Lung (tissue), 12 donors: Measurements from ENCODE around the gene TMEM242. TPM values are rescaled to one million over a fixed set of nuclear protein-coding genes. Genes with fewer than 3 reads are reported as not detected.

ENCODE experiments used
- ATAC-seq: fragments of 200-7000 bp; cut with Tn5 transposase; one replicate; pipeline ENCODE4 v1.9.1; 2020; ENCODE audit warnings: moderate number of reproducible peaks; ENCODE audit not compliant: insufficient read depth, low FRiP score
- DNase-seq, 3 donors: peaks; one replicate each; pipeline ENCODE4 v3.0.0-alpha.2; 2013 to 2017
- H3K27ac ChIP-seq, 2 donors: one replicate each; pipeline ENCODE4 v1.5.1; 2013; ENCODE audit warnings: mild to moderate bottlenecking in 2 of 2, moderate library complexity in 2 of 2, control low read depth in 1 of 2, inconsistent platforms in 1 of 2, low read depth in 1 of 2, low read length in 1 of 2
- H3K27me3 ChIP-seq, 3 donors: one replicate each; pipeline ENCODE4 v1.5.1; 2013; ENCODE audit warnings: low read length in 2 of 3; ENCODE audit not compliant: control insufficient read depth in 3 of 3, insufficient read depth in 3 of 3
- H3K36me3 ChIP-seq, 4 donors: one replicate each; pipeline ENCODE4 v1.5.1; 2013; ENCODE audit warnings: low read length in 4 of 4, mild to moderate bottlenecking in 1 of 4, moderate library complexity in 1 of 4; ENCODE audit not compliant: control insufficient read depth in 4 of 4, insufficient read depth in 4 of 4
- H3K4me1 ChIP-seq, 5 donors: one replicate each; pipeline ENCODE4 v1.5.1; 2013; ENCODE audit warnings: low read length in 5 of 5, mild to moderate bottlenecking in 2 of 5, moderate library complexity in 1 of 5; ENCODE audit not compliant: control insufficient read depth in 5 of 5, insufficient read depth in 5 of 5
- H3K4me3 ChIP-seq: one replicate; pipeline ENCODE4 v1.5.1; 2013; ENCODE audit warnings: mild to moderate bottlenecking, control low read depth, moderate library complexity
- H3K9ac ChIP-seq, 2 donors: one replicate each; pipeline ENCODE4 v1.5.1; 2013; ENCODE audit warnings: low read length in 2 of 2, control low read depth in 1 of 2; ENCODE audit not compliant: insufficient read depth in 1 of 2
- H3K9me3 ChIP-seq, 4 donors: one replicate each; pipeline ENCODE4 v1.5.1; 2013; ENCODE audit warnings: low read length in 3 of 4, mild to moderate bottlenecking in 1 of 4, moderate library complexity in 1 of 4; ENCODE audit not compliant: control insufficient read depth in 4 of 4, insufficient read depth in 3 of 4
- CTCF ChIP-seq: IDR thresholded peaks from 2 replicates; pipeline ENCODE4 v1.5.1; 2012; ENCODE audit warnings: mild to moderate bottlenecking; ENCODE audit errors: control extremely low read depth, extremely low read depth
- WGBS, 2 donors: extraction: QIAGEN DNeasy Blood & Tissue Kit; methylation state at CpG; one replicate each; pipeline ENCODE4 v1.1.7; 2013; 5-methylcytosine and 5-hydroxymethylcytosine counted together
- polyA plus RNA-seq, 2 donors: library from polyadenylated mRNA; stranded (reverse); fragments of 200-250 nt; gene quantifications; one replicate each; pipeline ENCODE4 v1.2.1, GENCODE V29; 2013
- total RNA-seq, 2 donors: library from RNA; depleted of rRNA in 1 of 2; stranded (reverse); fragments of >200 nt in 1 of 2; gene quantifications; one replicate each; pipeline ENCODE4 v1.2.1, GENCODE V29; 2014 to 2021
- donor health status: control.
- donor health status: control.
- donor health status: Bipolar disorder and iron deficiency.
- donor health status: healthy.
- donor health status: DM: yes; HTN: yes; CAD: no.

TMEM242 gene
- total and polyA plus RNA-seq, 4 donors = 4.4 to 11.5 (median 8.3) TPM

GRCh38 chr6:157242791-157243190, 80.5 kb downstream of the TMEM242 start:
- H3K27ac ChIP-seq = no peak overlapping the region
- TF ChIP-seq CTCF = no peak
- WGBS, 2 donors = 94 to 95% methylated on average over 6 of the region's 6 CpGs
- peaks cover 0 to 6% (median 0%) of the 10 kb centered on the region in 5 donors for H3K4me1 ChIP-seq
- peaks cover 0 to 8% (median 0%) of the 10 kb centered on the region in 3 donors for H3K27me3 ChIP-seq
- no peak for DNase-seq
- no peak for ATAC-seq
- H3K36me3 ChIP-seq = no peaks in the 10 kb centered on the region
- no peak overlapping the region for H3K9ac ChIP-seq
- H3K9me3 ChIP-seq = peaks cover 0 to 5% (median 2%) of the 10 kb centered on the region in 4 donors
- H3K4me3 ChIP-seq = no peak overlapping the region

GRCh38 chr6:157240960-157241311, 82.4 kb downstream of the TMEM242 start:
- Histone ChIP-seq H3K9ac (no peak overlapping the region), H3K27me3 (peaks cover 0 to 18% (median 0%) of the 10 kb centered on the region in 3 donors), H3K27ac (no peak overlapping the region), H3K9me3 (peaks cover 0 to 5% (median 2%) of the 10 kb centered on the region in 4 donors), H3K4me3 (no peak overlapping the region), H3K4me1 (peaks cover 0 to 18% (median 0%) of the 10 kb centered on the region in 5 donors), H3K36me3 (no peaks in the 10 kb centered on the region)
- ATAC-seq (no peak), DNase-seq (no peak)
- WGBS, 2 donors = 93 to 95% methylated on average over 10 of the region's 10 CpGs
- TF ChIP-seq CTCF = no peak

GRCh38 chr6:157240059-157240959, 83.0 kb downstream of the TMEM242 start:
- Histone ChIP-seq H3K36me3 (no peaks in the 10 kb centered on the region), H3K27ac (no peak overlapping the region), H3K9ac (no peak overlapping the region), H3K4me1 (peaks cover 0 to 24% (median 0%) of the 10 kb centered on the region in 5 donors), H3K9me3 (peaks cover 0 to 5% (median 2%) of the 10 kb centered on the region in 4 donors), H3K27me3 (peaks cover 0 to 23% (median 1%) of the 10 kb centered on the region in 3 donors), H3K4me3 (no peak overlapping the region)
- 53% methylated on average over 28 of the region's 28 CpGs for WGBS, 2 donors
- ATAC-seq = no peak
- no peak for DNase-seq
- TF ChIP-seq CTCF = no peak
